WTC11 (cell line): Measurements from ENCODE around the gene LPP. TPM values are rescaled to one million over a fixed set of nuclear protein-coding genes. Genes with fewer than 3 reads are reported as not detected.

Experiments used
- ATAC-seq: fragments of 200-7000 bp; cut with Tn5 transposase; 2 replicates; pipeline ENCODE4 v1.10.0; 2021; ENCODE audit warnings: mild to moderate bottlenecking, moderate library complexity
- CTCF ChIA-PET: fragments of 300-600 bp; sonication (Branson Sonifier 250); formaldehyde crosslinking; loops from one replicate; lab custom pipeline; 2021; ENCODE audit warnings: antibody characterized with exemption; lab: Charles Lee
- POLR2A ChIA-PET: fragments of 350-600 bp; sonication (Branson Sonifier 250); formaldehyde crosslinking; loops from one replicate; lab custom pipeline; 2021; ENCODE audit warnings: antibody characterized with exemption; lab: Charles Lee
- DNase-seq: peaks from one replicate; pipeline ENCODE4 v3.0.0; 2021; ENCODE audit warnings: low spot score
- H3K27ac Mint-ChIP-seq: 2 replicates; pipeline ENCODE4 v1.8.0; 2021; ENCODE audit warnings: mixed read lengths
- H3K27me3 Mint-ChIP-seq: 2 replicates; pipeline ENCODE4 v1.8.0; 2021; ENCODE audit warnings: low read depth, mild to moderate bottlenecking, moderate library complexity, mixed read lengths
- H3K36me3 Mint-ChIP-seq: 2 replicates; pipeline ENCODE4 v1.8.0; 2021; ENCODE audit warnings: mixed read lengths
- H3K4me1 Mint-ChIP-seq: 2 replicates; pipeline ENCODE4 v1.8.0; 2022; ENCODE audit warnings: mixed read lengths
- H3K4me3 Mint-ChIP-seq: 2 replicates; pipeline ENCODE4 v1.8.0; 2021; ENCODE audit warnings: mild to moderate bottlenecking, moderate library complexity, mixed read lengths
- H3K9me3 Mint-ChIP-seq: 2 replicates; pipeline ENCODE4 v1.8.0; 2021; ENCODE audit warnings: mixed read lengths
- ATF1 ChIP-seq: sonication (generic); formaldehyde crosslinking; IDR thresholded peaks from 2 replicates; pipeline ENCODE4 v1.8.1; 2023; ENCODE audit warnings: mild to moderate bottlenecking, moderate library complexity, missing genetic modification reagents
- CREB1 ChIP-seq: sonication (generic); formaldehyde crosslinking; IDR thresholded peaks from 2 replicates; pipeline ENCODE4 v1.8.0; 2023; ENCODE audit warnings: mild to moderate bottlenecking, missing genetic modification reagents
- CTCF ChIP-seq: fragments of 200-600 bp; IDR thresholded peaks from 2 replicates; pipeline ENCODE4 v1.8.0; 2022; ENCODE audit warnings: antibody characterized with exemption
- KAT7 ChIP-seq: sonication (generic); formaldehyde crosslinking; IDR thresholded peaks from 2 replicates; pipeline ENCODE4 v1.8.1; 2023; ENCODE audit warnings: missing genetic modification reagents, mild to moderate bottlenecking, borderline replicate concordance
- MAX ChIP-seq: sonication (generic); formaldehyde crosslinking; IDR thresholded peaks from 2 replicates; pipeline ENCODE4 v1.8.0; 2022; ENCODE audit warnings: mild to moderate bottlenecking, missing genetic modification reagents
- NR3C1 ChIP-seq: sonication (generic); formaldehyde crosslinking; conservative IDR thresholded peaks from 2 replicates; pipeline ENCODE4 v1.8.1; 2023; ENCODE audit warnings: low read depth, mild to moderate bottlenecking, missing genetic modification reagents
- PRRX2 ChIP-seq: fragments of 250-450 bp; sonication (Bioruptor Pico); IDR thresholded peaks from 2 replicates; pipeline ENCODE4 v1.8.0; 2021; ENCODE audit warnings: mild to moderate bottlenecking
- SMAD4 ChIP-seq: sonication (generic); formaldehyde crosslinking; IDR thresholded peaks from 2 replicates; pipeline ENCODE4 v1.8.0; 2022; ENCODE audit warnings: mild to moderate bottlenecking, missing genetic modification reagents
- STAT6 ChIP-seq: sonication (generic); formaldehyde crosslinking; conservative IDR thresholded peaks from 2 replicates; pipeline ENCODE4 v1.8.1; 2023; ENCODE audit warnings: mild to moderate bottlenecking, low read depth, missing genetic modification reagents, moderate library complexity
- TCF7 ChIP-seq: sonication (generic); formaldehyde crosslinking; IDR thresholded peaks from 2 replicates; pipeline ENCODE4 v1.8.0; 2022; ENCODE audit warnings: mild to moderate bottlenecking, low read depth, missing genetic modification reagents, moderate library complexity
- TP53 ChIP-seq: sonication (generic); formaldehyde crosslinking; IDR thresholded peaks from 2 replicates; pipeline ENCODE4 v1.8.1; 2023; ENCODE audit warnings: mild to moderate bottlenecking, missing genetic modification reagents
- ZNF281 ChIP-seq: sonication (generic); formaldehyde crosslinking; IDR thresholded peaks from 2 replicates; pipeline ENCODE4 v1.8.0; 2023; ENCODE audit warnings: mild to moderate bottlenecking, missing genetic modification reagents
- ZNF396 ChIP-seq: fragments of 250-450 bp; sonication (Bioruptor Pico); IDR thresholded peaks from 2 replicates; pipeline ENCODE4 v1.8.0; 2021; ENCODE audit warnings: mild to moderate bottlenecking, moderate library complexity, borderline replicate concordance
- ZNF416 ChIP-seq: fragments of 250-450 bp; sonication (Bioruptor Pico); IDR thresholded peaks from 2 replicates; pipeline ENCODE4 v1.9.0; 2021; ENCODE audit warnings: mild to moderate bottlenecking, inconsistent platforms
- ZNF532 ChIP-seq: fragments of 250-450 bp; sonication (Bioruptor Pico); IDR thresholded peaks from 2 replicates; pipeline ENCODE4 v1.9.0; 2021; ENCODE audit warnings: mild to moderate bottlenecking, borderline replicate concordance
- ZNF671 ChIP-seq: fragments of 250-450 bp; sonication (Bioruptor Pico); IDR thresholded peaks from 2 replicates; pipeline ENCODE4 v1.8.0; 2021; ENCODE audit warnings: mild to moderate bottlenecking
- total RNA-seq: library from RNA; stranded (reverse); gene quantifications from 3 replicates; pipeline ENCODE4 v1.2.3, GENCODE V29; 2021

LPP gene
- total RNA-seq, 1 experiment from 2014 or later, result 49.6 TPM

GRCh38 chr3:188516515-188516914 lies 362.6 kb downstream of the LPP start:
- ATAC-seq (no peak), DNase-seq (no peak)
- TF ChIP-seq TP53 (no peak), ZNF396 (no peak), CREB1 (CRISPR knock-in tag) (no peak), MAX (CRISPR knock-in tag) (no peak), TCF7 (CRISPR knock-in tag) (no peak), STAT6 (CRISPR knock-in tag) (no peak), NR3C1 (CRISPR knock-in tag) (no peak), KAT7 (CRISPR knock-in tag) (no peak), PRRX2 (CRISPR knock-in tag) (no peak), ZNF281 (CRISPR knock-in tag) (no peak), ZNF416 (CRISPR knock-in tag) (no peak), ZNF671 (CRISPR knock-in tag) (no peak), ZNF532 (CRISPR knock-in tag) (no peak), ATF1 (CRISPR knock-in tag) (no peak), SMAD4 (CRISPR knock-in tag) (no peak), CTCF (no peak)
- POLR2A ChIA-PET, result no interaction called here
- Mint-ChIP-seq H3K9me3 (peaks cover 8% of the 10 kb centered on the region; the same call in 1 of the 2 replicates), H3K4me1 (peaks cover 19% of the 10 kb centered on the region), H3K36me3 (no peaks in the 10 kb centered on the region), H3K4me3 (no peak overlapping the region), H3K27me3 (no peaks in the 10 kb centered on the region), H3K27ac (no peak overlapping the region)
- CTCF ChIA-PET, result no interaction called here
